ENCODE data around the gene MRPS18B. TPM values are rescaled to one million over a fixed set of nuclear protein-coding genes. Genes with fewer than 3 reads are reported as not detected.

Gene MRPS18B
- total RNA-seq, 1 experiment from 2014 or later, result 112 TPM

DNA sequence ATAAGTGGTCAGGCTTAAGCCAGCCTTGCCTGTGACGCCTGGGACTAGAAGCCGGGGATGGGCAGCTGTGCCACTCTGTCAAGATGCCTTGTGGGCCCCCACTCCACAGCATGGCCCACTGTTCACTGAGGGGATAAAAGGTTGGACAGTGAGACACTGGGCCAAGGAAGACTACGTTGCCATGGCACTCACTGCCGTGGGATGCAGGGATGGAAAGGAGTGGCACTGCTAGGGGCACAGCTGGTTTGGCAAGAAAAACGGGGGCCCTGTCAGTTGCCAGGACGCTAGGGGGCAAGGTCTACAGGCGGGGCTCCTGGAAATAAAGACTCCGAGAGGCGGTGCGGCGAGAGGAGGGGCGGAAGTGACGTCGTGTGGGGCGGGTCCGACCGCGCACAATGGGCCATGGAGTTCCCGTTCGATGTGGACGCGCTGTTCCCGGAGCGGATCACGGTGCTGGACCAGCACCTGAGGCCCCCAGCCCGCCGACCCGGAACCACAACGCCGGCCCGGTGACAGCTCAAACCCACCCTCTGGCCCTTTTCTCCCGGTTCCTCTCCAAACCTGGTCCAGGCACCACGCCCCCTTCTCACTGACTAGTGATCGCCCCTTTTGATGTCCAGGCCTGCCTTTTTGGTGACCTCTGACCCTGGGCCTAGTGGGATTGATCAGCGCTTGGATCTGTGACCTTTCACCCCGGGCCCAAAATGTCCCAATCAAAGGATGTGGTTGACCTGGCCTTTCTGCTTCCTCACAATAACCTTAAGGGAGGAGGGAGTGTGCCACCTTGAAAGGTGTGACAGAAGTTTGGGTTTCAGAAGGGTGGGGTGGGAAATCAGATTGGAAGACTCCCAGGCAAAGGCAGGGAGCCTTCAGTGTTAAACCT, 9.1 kb downstream of the MRPS18B start, which contains the start of gene ATAT1:
Gene ATAT1, plus strand, starts transcription at position 391 of the 883 bp plus-strand sequence.
- TF ChIP-seq POLR2AphosphoS5 (IDR thresholded peaks at IDR 0.05; ENCODE audit: low read depth, low read length) (peak; percentile 96), TCF7L2 (IDR thresholded peaks at IDR 0.05; ENCODE audit: borderline replicate concordance, extremely low read depth, insufficient read depth, insufficient read length) (peak; percentile 84), YY1 (IDR thresholded peaks at IDR 0.05; ENCODE audit: extremely low read depth, insufficient replicate concordance, low read depth, low read length) (peak; percentile 23), CEBPB (IDR thresholded peaks at IDR 0.05; ENCODE audit: low read depth) (no peak), ZFX (IDR thresholded peaks at IDR 0.05) (peak; percentile 61), EZH2 (IDR thresholded peaks at IDR 0.05) (no peak), POLR2A (IDR thresholded peaks at IDR 0.05; ENCODE audit: borderline replicate concordance, extremely low read depth, insufficient read depth, insufficient read length) (peak; percentile 60), RAD21 (IDR thresholded peaks at IDR 0.05; ENCODE audit: low read depth) (no peak)
- TF ChIP-seq, protein P1, sequence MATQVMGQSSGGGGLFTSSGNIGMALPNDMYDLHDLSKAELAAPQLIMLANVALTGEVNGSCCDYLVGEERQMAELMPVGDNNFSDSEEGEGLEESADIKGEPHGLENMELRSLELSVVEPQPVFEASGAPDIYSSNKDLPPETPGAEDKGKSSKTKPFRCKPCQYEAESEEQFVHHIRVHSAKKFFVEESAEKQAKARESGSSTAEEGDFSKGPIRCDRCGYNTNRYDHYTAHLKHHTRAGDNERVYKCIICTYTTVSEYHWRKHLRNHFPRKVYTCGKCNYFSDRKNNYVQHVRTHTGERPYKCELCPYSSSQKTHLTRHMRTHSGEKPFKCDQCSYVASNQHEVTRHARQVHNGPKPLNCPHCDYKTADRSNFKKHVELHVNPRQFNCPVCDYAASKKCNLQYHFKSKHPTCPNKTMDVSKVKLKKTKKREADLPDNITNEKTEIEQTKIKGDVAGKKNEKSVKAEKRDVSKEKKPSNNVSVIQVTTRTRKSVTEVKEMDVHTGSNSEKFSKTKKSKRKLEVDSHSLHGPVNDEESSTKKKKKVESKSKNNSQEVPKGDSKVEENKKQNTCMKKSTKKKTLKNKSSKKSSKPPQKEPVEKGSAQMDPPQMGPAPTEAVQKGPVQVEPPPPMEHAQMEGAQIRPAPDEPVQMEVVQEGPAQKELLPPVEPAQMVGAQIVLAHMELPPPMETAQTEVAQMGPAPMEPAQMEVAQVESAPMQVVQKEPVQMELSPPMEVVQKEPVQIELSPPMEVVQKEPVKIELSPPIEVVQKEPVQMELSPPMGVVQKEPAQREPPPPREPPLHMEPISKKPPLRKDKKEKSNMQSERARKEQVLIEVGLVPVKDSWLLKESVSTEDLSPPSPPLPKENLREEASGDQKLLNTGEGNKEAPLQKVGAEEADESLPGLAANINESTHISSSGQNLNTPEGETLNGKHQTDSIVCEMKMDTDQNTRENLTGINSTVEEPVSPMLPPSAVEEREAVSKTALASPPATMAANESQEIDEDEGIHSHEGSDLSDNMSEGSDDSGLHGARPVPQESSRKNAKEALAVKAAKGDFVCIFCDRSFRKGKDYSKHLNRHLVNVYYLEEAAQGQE (IDR thresholded peaks at IDR 0.05; ENCODE audit: low read depth), result no peak
- TF ChIP-seq, protein P2, sequence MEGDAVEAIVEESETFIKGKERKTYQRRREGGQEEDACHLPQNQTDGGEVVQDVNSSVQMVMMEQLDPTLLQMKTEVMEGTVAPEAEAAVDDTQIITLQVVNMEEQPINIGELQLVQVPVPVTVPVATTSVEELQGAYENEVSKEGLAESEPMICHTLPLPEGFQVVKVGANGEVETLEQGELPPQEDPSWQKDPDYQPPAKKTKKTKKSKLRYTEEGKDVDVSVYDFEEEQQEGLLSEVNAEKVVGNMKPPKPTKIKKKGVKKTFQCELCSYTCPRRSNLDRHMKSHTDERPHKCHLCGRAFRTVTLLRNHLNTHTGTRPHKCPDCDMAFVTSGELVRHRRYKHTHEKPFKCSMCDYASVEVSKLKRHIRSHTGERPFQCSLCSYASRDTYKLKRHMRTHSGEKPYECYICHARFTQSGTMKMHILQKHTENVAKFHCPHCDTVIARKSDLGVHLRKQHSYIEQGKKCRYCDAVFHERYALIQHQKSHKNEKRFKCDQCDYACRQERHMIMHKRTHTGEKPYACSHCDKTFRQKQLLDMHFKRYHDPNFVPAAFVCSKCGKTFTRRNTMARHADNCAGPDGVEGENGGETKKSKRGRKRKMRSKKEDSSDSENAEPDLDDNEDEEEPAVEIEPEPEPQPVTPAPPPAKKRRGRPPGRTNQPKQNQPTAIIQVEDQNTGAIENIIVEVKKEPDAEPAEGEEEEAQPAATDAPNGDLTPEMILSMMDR (IDR thresholded peaks at IDR 0.05 in 2 of 3, conservative IDR thresholded peaks at IDR 0.05 in 1 of 3; ENCODE audit: borderline replicate concordance in 1 of 3, insufficient read depth in 1 of 3, low read depth in 2 of 3, low read length in 2 of 3), result peak in 2 of 3 experiments; percentile 41 to 44; a peak in 3 of 6 replicates
- Histone ChIP-seq H2AFZ (ENCODE audit: low read depth, low read length, poor library complexity, severe bottlenecking) (no peak within 1 kb of the TSS), H3K9me3 (ENCODE audit: control insufficient read depth in 1 of 2, insufficient read depth in 1 of 2, low read depth in 1 of 2, low read length in 2 of 2) (no peaks in the 10 kb centered on the region), H3K9me2 (ENCODE audit: insufficient read depth) (no peaks in the 10 kb centered on the region), H3K4me1 (ENCODE audit: control insufficient read depth in 1 of 2, insufficient read depth in 2 of 2, low read length in 2 of 2) (peaks cover 2 to 17% of the 10 kb centered on the region in 2 experiments; a peak in 3 of 4 replicates), H3K27ac (ENCODE audit: low read depth, low read length) (peak within 1 kb of the TSS; percentile 77), H3K9ac (ENCODE audit: low read length) (peak within 1 kb of the TSS; percentile 85), H3K79me2 (ENCODE audit: insufficient read depth, low read length) (peaks cover 15% of the 10 kb centered on the region; the same call in 1 of the 2 replicates), H3K27me3 (ENCODE audit: insufficient read depth, low read length) (no peaks in the 10 kb centered on the region), H4K20me1 (ENCODE audit: insufficient read depth) (no peaks in the 10 kb centered on the region), H3K4me2 (ENCODE audit: low read length) (peak within 1 kb of the TSS; percentile 80), H3K36me3 (ENCODE audit: control insufficient read depth in 1 of 2, insufficient read depth in 2 of 2, low read length in 2 of 2) (peaks cover 35 to 40% of the 10 kb centered on the region in 2 experiments), H3K4me3 (replicated peaks in 1 of 2; ENCODE audit: low read depth in 1 of 2, low read length in 2 of 2) (peak within 1 kb of the TSS; percentile 76 to 88)
- RAD21 ChIA-PET (ENCODE audit: low non-redundant PET in 1 of 2, low total read pairs in 2 of 2, uncharacterized antibody in 2 of 2, unreplicated experiment in 2 of 2), result no interaction called here
- POLR2A ChIA-PET, result interaction anchor here (1.2 to 2.0 kb wide), 2 partner anchors 9 to 11 kb away, joined by 4 to 10 read pairs; partner anchors contain the start of genes MRPS18B and PPP1R10
- DNase-seq (ENCODE audit: low read depth, low spot score), result peak; percentile 70
- TSS peak; percentile 49 for BruUV-seq (replicated peaks)
- CTCF ChIA-PET, result no interaction called here
- peak; percentile 96 for ATAC-seq
- intact Hi-C loops (cut with micrococcal nuclease), result loop anchor here (1.0 kb wide), 1 partner anchor 9 kb away; the partner anchor contains the start of genes MRPS18B and PPP1R10
